Vagina (tissue), 2 donors: ENCODE data around the gene ACADSB.

ENCODE experiments used
- POLR2AphosphoS5 ChIP-seq, 2 donors: sonication (generic); formaldehyde crosslinking; IDR thresholded peaks; one replicate each; pipeline ENCODE4 v1.9.0; 2017; ENCODE audit warnings: antibody characterized with exemption in 2 of 2, mild to moderate bottlenecking in 2 of 2, low read depth in 1 of 2; ENCODE audit not compliant: insufficient read depth in 1 of 2
- TF ChIP-seq, protein P1 (sequence below), 3 experiments: fragments of 450-650 bp in 2 of 3; fragments of 200-600 bp in 1 of 3; sonication (generic) in 1 of 3; IDR thresholded peaks; one replicate each; pipeline ENCODE4 v1.5.1; 2017 to 2019; ENCODE audit warnings: antibody characterized with exemption in 3 of 3, mild to moderate bottlenecking in 2 of 3, moderate library complexity in 2 of 3

DNA sequence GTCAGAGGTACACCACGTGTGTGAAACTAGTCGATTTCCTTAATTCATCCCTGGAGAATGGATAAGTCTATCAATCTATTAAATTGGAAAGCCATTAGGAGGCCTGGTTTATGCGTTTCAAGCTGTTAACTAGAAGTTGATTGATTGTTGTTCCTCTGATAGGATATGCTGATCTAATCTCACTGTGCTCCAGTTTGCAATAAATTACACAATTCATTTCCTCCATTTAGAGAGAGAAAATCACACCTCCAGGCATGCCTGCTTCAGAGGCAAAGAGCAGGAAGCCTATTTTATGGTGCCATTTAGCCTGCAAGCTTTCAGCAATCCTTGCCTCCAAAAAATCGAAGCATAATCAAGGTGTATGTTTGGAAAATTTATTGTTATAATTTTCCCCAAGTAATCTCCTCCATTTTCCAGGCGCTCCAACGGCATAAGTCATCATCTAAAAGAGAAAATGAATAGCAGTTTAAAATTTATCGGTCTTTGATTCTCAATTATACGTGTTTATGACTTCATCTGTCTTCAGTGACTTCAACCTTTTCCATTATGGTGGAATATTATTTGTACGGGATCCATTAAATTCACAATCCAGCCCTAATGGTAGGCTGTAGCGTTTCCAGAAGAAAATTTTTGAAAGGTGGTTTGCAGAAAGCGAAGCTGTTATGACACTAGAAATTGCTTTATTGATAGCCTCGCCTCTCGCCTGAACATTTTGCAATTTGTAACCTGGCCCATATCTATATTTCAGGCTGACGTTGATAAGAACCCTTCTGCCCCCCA, 84.0 kb downstream of the ACADSB start:
- TF ChIP-seq POLR2AphosphoS5 (IDR thresholded peaks at IDR 0.05; ENCODE audit: insufficient read depth in 1 of 2, low read depth in 1 of 2): no peak
- TF ChIP-seq, protein P1, sequence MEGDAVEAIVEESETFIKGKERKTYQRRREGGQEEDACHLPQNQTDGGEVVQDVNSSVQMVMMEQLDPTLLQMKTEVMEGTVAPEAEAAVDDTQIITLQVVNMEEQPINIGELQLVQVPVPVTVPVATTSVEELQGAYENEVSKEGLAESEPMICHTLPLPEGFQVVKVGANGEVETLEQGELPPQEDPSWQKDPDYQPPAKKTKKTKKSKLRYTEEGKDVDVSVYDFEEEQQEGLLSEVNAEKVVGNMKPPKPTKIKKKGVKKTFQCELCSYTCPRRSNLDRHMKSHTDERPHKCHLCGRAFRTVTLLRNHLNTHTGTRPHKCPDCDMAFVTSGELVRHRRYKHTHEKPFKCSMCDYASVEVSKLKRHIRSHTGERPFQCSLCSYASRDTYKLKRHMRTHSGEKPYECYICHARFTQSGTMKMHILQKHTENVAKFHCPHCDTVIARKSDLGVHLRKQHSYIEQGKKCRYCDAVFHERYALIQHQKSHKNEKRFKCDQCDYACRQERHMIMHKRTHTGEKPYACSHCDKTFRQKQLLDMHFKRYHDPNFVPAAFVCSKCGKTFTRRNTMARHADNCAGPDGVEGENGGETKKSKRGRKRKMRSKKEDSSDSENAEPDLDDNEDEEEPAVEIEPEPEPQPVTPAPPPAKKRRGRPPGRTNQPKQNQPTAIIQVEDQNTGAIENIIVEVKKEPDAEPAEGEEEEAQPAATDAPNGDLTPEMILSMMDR (IDR thresholded peaks at IDR 0.05): no peak
